Activated CD4-positive, alpha-beta T cell treated with anti-CD3 and anti-CD28 coated beads, Interleukin-2, amount 10 ng/mL, durations not matched to agents 7 days and 5 days (primary cell): ENCODE measurements around the gene CAMK2D. TPM values are rescaled to one million over a fixed set of nuclear protein-coding genes. Genes with fewer than 3 reads are reported as not detected.

Source experiments
- CTCF ChIA-PET: fragments of 350-600 bp; sonication (Branson Sonifier 250); formaldehyde crosslinking; loops from one replicate; lab custom pipeline; 2021; ENCODE audit warnings: antibody characterized with exemption; lab: Charles Lee
- POLR2A ChIA-PET: fragments of 350-600 bp; sonication (Branson Sonifier 250); formaldehyde crosslinking; loops from one replicate; lab custom pipeline; 2021; ENCODE audit warnings: antibody characterized with exemption; lab: Charles Lee
- DNase-seq: peaks from one replicate; pipeline ENCODE4 v3.0.0-alpha.2; 2020
- H3K27ac Mint-ChIP-seq: one replicate; pipeline ENCODE4 v1.8.0; 2021; ENCODE audit warnings: mild to moderate bottlenecking, moderate library complexity, mixed read lengths
- H3K27me3 Mint-ChIP-seq: one replicate; pipeline ENCODE4 v1.8.0; 2021; ENCODE audit warnings: mixed read lengths
- H3K36me3 Mint-ChIP-seq: one replicate; pipeline ENCODE4 v1.8.0; 2021; ENCODE audit warnings: low read depth, mixed read lengths
- H3K4me1 Mint-ChIP-seq: one replicate; pipeline ENCODE4 v1.8.0; 2021; ENCODE audit warnings: mixed read lengths
- H3K4me3 Mint-ChIP-seq: one replicate; pipeline ENCODE4 v1.8.0; 2021; ENCODE audit warnings: mild to moderate bottlenecking, moderate library complexity, mixed read lengths
- H3K9me3 Mint-ChIP-seq: one replicate; pipeline ENCODE4 v1.8.0; 2021; ENCODE audit warnings: mixed read lengths
- total RNA-seq, 2 experiments: library from RNA; stranded (reverse); gene quantifications; one replicate each; pipeline ENCODE4 v1.2.3, GENCODE V29; 2021

The CAMK2D gene
- total RNA-seq, 2 experiments from 2014 or later, result 37.8 to 38.5 TPM

- no peaks in the 10 kb centered on the region for H3K9me3 Mint-ChIP-seq
These were observed 88.1 kb downstream of the CAMK2D start for GRCh38 chr4:113673450-113673849.

DNA sequence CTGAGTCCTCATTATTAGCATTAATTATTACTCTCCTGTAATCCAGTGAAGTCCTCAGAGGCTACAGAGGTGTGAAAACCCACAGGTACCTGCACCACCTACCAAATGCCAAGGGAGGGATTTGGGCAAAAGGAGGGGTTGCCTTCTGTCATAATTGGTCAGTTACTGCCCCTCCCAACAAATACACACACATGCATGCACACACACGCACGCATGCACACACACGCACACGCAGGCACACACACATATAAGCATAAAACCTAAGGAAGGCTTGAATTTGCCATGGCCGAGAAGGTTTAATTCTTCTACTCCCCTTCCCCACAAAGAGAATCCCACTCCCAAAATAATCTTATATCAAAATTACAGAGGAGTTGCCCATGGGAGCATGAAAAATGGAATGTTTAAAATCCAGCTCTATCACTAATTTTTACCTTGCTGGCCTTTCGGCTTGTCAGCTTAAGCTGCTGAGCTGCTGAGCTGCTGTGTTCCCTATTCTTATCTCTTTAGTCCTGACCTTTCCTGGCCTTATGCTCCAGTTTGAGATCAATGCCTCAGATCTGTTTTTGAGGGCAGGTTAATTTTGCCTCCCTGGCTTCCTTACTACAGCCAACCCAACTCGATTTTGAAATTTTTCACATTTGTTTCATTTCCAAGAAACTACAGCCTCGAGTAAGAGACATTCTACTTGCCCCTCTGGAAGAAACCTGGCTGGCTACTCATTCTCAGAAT lies 95.0 kb downstream of the CAMK2D start:
- Mint-ChIP-seq H3K27me3 (no peaks in the 10 kb centered on the region), H3K4me3 (no peak overlapping the region), H3K27ac (no peak overlapping the region), H3K36me3 (peaks cover 5% of the 10 kb centered on the region), H3K4me1 (peaks cover 4% of the 10 kb centered on the region), H3K9me3 (no peaks in the 10 kb centered on the region)
- no peak for DNase-seq
- ChIA-PET POLR2A (no interaction called here), CTCF (interaction anchor here (1.6 kb wide), 1 partner anchor 11 kb away, joined by 3 read pairs; no protein-coding TSS in a partner anchor)

More at GRCh38 chr4:113673450-113673849, 88.1 kb downstream of the CAMK2D start:
- Mint-ChIP-seq H3K27ac (no peak overlapping the region), H3K36me3 (peaks cover 44% of the 10 kb centered on the region), H3K4me1 (peaks cover 43% of the 10 kb centered on the region), H3K4me3 (no peak overlapping the region), H3K27me3 (no peaks in the 10 kb centered on the region)
- CTCF ChIA-PET, result interaction anchor here (0.6 to 1.4 kb wide), 4 partner anchors 11 to 126 kb away, joined by 3 to 4 read pairs (median 3); no protein-coding TSS in a partner anchor
- no peak for DNase-seq
- POLR2A ChIA-PET, result no interaction called here

- Mint-ChIP-seq H3K36me3 (peaks cover 13% of the 10 kb centered on the region), H3K27ac (no peak overlapping the region), H3K4me3 (no peak overlapping the region), H3K27me3 (no peaks in the 10 kb centered on the region), H3K4me1 (peaks cover 4% of the 10 kb centered on the region), H3K9me3 (no peaks in the 10 kb centered on the region)
- CTCF ChIA-PET, result interaction anchor here (1.0 kb wide), 1 partner anchor 69 kb away, joined by 3 read pairs; no protein-coding TSS in a partner anchor
- POLR2A ChIA-PET, result no interaction called here
- DNase-seq, result no peak
These were observed 96.5 kb downstream of the CAMK2D start for GRCh38 chr4:113665036-113665435.

GRCh38 chr4:113662581-113662980 lies 99.0 kb downstream of the CAMK2D start:
- ChIA-PET CTCF (no interaction called here), POLR2A (no interaction called here)
- Mint-ChIP-seq H3K4me1 (peaks cover 10% of the 10 kb centered on the region), H3K27ac (no peak overlapping the region), H3K36me3 (peaks cover 29% of the 10 kb centered on the region), H3K9me3 (peaks cover 8% of the 10 kb centered on the region), H3K27me3 (no peaks in the 10 kb centered on the region), H3K4me3 (no peak overlapping the region)
- no peak for DNase-seq

DNA sequence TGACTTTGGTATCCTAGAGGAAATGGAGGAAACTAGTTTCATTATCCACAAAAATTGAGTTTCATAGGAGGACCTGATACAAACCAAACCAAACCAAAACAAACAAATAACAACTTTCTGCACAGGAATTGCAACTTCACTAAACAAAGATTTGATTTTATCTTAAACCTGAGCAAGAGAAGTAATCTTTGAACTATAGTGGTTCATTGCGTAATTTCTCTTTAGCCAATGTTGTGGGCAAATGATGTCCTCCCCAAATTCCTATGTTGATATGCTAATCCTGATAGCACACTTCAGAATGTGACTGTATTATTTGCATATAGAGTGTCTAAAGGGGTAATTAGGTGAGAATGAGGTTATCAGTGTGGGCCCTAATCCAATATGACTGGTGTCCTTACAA lies 102.4 kb downstream of the CAMK2D start:
- CTCF ChIA-PET, result no interaction called here
- no peak for DNase-seq
- no peak overlapping the region for H3K4me3 Mint-ChIP-seq
- H3K9me3 Mint-ChIP-seq, result peaks cover 12% of the 10 kb centered on the region
- peaks cover 38% of the 10 kb centered on the region for H3K36me3 Mint-ChIP-seq
- POLR2A ChIA-PET, result no interaction called here
- no peaks in the 10 kb centered on the region for H3K27me3 Mint-ChIP-seq
- no peak overlapping the region for H3K27ac Mint-ChIP-seq
- peaks cover 13% of the 10 kb centered on the region for H3K4me1 Mint-ChIP-seq

DNA sequence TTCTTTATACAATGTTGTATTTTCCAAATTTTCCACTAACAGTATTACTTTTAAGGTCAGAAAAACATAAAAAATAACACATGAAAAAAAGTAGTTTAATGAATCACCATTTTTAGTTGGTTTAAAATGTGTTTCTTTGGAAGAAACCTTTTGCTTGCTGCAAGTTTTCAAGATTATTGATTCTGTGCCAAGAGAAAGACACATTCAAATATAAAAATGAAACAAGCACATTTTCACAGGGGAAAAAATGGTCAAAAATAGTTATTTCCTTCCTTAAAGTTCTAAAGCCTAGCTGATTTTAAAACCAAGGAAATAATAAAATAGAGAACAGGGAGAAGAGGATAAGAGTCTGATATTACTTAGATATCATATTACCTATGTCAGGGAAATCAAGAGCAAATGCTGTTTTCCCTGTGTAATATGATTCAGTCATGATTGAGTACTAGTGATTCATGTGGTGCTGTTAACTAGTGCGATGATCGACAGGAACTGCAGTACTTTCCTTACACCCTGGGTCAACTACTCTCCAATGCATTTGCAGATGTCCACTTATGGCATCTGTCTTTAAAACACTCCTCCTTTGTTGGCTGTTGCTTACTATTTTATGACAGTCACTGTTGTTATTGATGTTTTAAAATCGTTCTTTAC lies 103.8 kb downstream of the CAMK2D start:
- ChIA-PET CTCF (no interaction called here), POLR2A (no interaction called here)
- Mint-ChIP-seq H3K27me3 (no peaks in the 10 kb centered on the region), H3K9me3 (peaks cover 12% of the 10 kb centered on the region), H3K4me1 (peaks cover 13% of the 10 kb centered on the region), H3K4me3 (no peak overlapping the region), H3K36me3 (peaks cover 40% of the 10 kb centered on the region), H3K27ac (no peak overlapping the region)
- DNase-seq, result no peak

DNA sequence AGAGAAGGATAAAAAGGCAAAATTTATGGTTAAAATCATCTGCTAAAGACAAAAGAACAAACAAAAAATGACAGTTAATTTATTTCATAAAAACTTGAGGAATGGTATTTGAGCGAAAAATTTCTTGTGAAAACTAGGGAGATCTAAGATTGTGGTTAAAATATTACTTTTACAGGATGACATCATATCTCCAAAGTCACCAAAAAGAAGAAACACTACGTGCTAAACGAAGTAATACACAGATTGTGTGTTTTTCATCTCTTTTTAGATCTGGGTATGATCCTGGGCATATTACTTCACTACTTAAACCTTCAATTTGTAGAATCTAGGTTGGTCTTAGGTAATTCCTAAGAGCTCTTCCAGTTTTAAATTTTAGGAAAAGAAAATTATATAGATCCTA lies 107.7 kb downstream of the CAMK2D start:
- POLR2A ChIA-PET, result no interaction called here
- H3K27me3 Mint-ChIP-seq, result no peaks in the 10 kb centered on the region
- H3K36me3 Mint-ChIP-seq, result peaks cover 31% of the 10 kb centered on the region
- peaks cover 17% of the 10 kb centered on the region for H3K9me3 Mint-ChIP-seq
- no peak overlapping the region for H3K27ac Mint-ChIP-seq
- CTCF ChIA-PET, result interaction anchor here (1.4 kb wide), 1 partner anchor 16 kb away, joined by 3 read pairs; no protein-coding TSS in a partner anchor
- no peak for DNase-seq
- H3K4me1 Mint-ChIP-seq, result peaks cover 12% of the 10 kb centered on the region
- H3K4me3 Mint-ChIP-seq, result no peak overlapping the region

DNA sequence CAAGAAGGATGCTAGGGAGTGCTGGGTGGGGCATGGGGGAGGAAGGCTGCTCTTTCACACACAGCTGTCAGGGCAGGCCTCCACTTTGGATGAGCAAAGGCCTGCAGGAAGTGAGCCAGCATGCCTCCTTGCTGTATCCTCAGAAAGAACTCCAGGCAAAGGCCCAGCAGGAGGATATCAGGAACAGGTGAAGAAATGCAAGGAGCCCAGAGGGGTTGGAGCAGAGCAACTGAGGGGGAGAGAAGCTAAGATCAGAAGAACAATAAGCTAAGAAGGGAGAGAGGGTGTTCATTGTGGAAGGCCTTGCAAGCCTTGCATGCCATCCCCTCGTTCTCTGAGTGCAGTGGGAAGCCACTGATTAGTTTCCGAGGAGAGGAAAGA lies 115.1 kb downstream of the CAMK2D start:
- ChIA-PET POLR2A (no interaction called here), CTCF (interaction anchor here (1.3 to 1.5 kb wide), 2 partner anchors 8 to 10 kb away, joined by 4 to 6 read pairs; no protein-coding TSS in a partner anchor)
- H3K27me3 Mint-ChIP-seq, result no peaks in the 10 kb centered on the region
- no peak overlapping the region for H3K27ac Mint-ChIP-seq
- H3K4me1 Mint-ChIP-seq, result peaks cover 26% of the 10 kb centered on the region
- peaks cover 7% of the 10 kb centered on the region for H3K9me3 Mint-ChIP-seq
- DNase-seq, result no peak
- H3K36me3 Mint-ChIP-seq, result peaks cover 41% of the 10 kb centered on the region
- H3K4me3 Mint-ChIP-seq, result no peak overlapping the region

DNA sequence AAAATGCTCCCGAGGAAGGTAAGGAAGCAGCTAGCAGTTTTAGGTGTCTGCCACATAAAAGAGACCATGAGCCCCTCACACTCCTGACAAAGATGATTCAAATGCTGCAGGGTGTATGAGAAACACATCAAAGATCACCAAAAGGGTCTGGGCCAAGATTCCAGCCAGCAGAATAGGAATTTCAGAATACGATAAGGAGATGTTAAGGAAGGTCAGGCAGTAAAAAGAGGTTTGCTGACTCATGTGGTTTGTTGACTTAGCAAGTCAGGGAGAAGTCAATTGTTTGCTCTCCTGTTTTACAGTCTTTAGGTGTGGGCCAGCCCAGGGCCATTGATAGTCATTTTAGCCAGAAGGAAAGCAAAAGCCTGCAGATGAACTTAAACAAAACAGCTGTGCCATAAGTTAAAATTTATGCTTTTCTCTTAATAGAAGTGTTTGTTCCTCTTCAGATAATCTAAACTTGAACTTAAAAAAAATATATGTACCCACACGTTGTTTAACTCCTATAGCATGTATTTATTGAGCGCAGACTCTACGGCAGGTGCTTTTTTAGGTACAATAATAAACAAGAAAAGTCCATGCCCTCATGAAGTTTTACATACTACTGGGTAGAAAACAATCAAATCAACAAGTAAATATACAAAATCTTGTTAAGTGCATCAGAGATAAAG lies 115.6 kb downstream of the CAMK2D start:
- ChIA-PET CTCF (interaction anchor here (1.1 to 1.5 kb wide), 3 partner anchors 8 to 11 kb away, joined by 3 to 6 read pairs (median 4); no protein-coding TSS in a partner anchor), POLR2A (no interaction called here)
- H3K4me1 Mint-ChIP-seq, result peaks cover 26% of the 10 kb centered on the region
- no peaks in the 10 kb centered on the region for H3K27me3 Mint-ChIP-seq
- peaks cover 7% of the 10 kb centered on the region for H3K9me3 Mint-ChIP-seq
- no peak overlapping the region for H3K27ac Mint-ChIP-seq
- H3K4me3 Mint-ChIP-seq, result no peak overlapping the region
- peaks cover 41% of the 10 kb centered on the region for H3K36me3 Mint-ChIP-seq
- no peak for DNase-seq

- H3K9me3 Mint-ChIP-seq, result peaks cover 7% of the 10 kb centered on the region
- H3K27me3 Mint-ChIP-seq, result no peaks in the 10 kb centered on the region
- no peak overlapping the region for H3K4me3 Mint-ChIP-seq
- no peak overlapping the region for H3K27ac Mint-ChIP-seq
- peaks cover 41% of the 10 kb centered on the region for H3K36me3 Mint-ChIP-seq
- no peak for DNase-seq
- POLR2A ChIA-PET, result no interaction called here
- CTCF ChIA-PET, result interaction anchor here (1.1 to 1.5 kb wide), 3 partner anchors 9 to 12 kb away, joined by 3 to 6 read pairs (median 3); no protein-coding TSS in a partner anchor
- peaks cover 31% of the 10 kb centered on the region for H3K4me1 Mint-ChIP-seq
These were observed 116.2 kb downstream of the CAMK2D start for GRCh38 chr4:113645288-113645687.

GRCh38 chr4:113644398-113644797 lies 117.1 kb downstream of the CAMK2D start:
- no peak overlapping the region for H3K27ac Mint-ChIP-seq
- CTCF ChIA-PET, result interaction anchor here (0.9 to 1.4 kb wide), 3 partner anchors 11 to 25 kb away, joined by 3 to 4 read pairs (median 3); no protein-coding TSS in a partner anchor
- POLR2A ChIA-PET, result no interaction called here
- no peak overlapping the region for H3K4me3 Mint-ChIP-seq
- no peak for DNase-seq
- H3K4me1 Mint-ChIP-seq, result peaks cover 39% of the 10 kb centered on the region
- H3K36me3 Mint-ChIP-seq, result peaks cover 42% of the 10 kb centered on the region
- H3K27me3 Mint-ChIP-seq, result no peaks in the 10 kb centered on the region
- H3K9me3 Mint-ChIP-seq, result peaks cover 4% of the 10 kb centered on the region

GRCh38 chr4:113643505-113643904 lies 118.0 kb downstream of the CAMK2D start:
- Mint-ChIP-seq H3K4me1 (peaks cover 41% of the 10 kb centered on the region), H3K9me3 (peaks cover 2% of the 10 kb centered on the region), H3K27ac (no peak overlapping the region), H3K4me3 (no peak overlapping the region), H3K36me3 (peaks cover 40% of the 10 kb centered on the region), H3K27me3 (no peaks in the 10 kb centered on the region)
- ChIA-PET CTCF (no interaction called here), POLR2A (interaction anchor here (0.6 kb wide), 1 partner anchor 46 kb away, joined by 4 read pairs; no protein-coding TSS in a partner anchor)
- DNase-seq, result no peak
